Stimulated activated CD8-positive, alpha-beta memory T cell treated with anti-CD3 and anti-CD28 coated beads, Interleukin-15, amount 100 ng/mL, for 24 hours (primary cell): ENCODE results near the gene CLC.
"Not testable (repeated sequence)": the region's sequence is repeated elsewhere in the genome, so short reads cannot be mapped to it uniquely, and the experiment has no call there.

ENCODE experiments used
- DNase-seq: peaks from one replicate; pipeline ENCODE4 v3.0.0-alpha.2; 2020; ENCODE audit warnings: low read depth

Gene CLC

GRCh38 chr19:39728040-39728439 is 9.8 kb downstream of the CLC start:
- no peak for DNase-seq

DNA sequence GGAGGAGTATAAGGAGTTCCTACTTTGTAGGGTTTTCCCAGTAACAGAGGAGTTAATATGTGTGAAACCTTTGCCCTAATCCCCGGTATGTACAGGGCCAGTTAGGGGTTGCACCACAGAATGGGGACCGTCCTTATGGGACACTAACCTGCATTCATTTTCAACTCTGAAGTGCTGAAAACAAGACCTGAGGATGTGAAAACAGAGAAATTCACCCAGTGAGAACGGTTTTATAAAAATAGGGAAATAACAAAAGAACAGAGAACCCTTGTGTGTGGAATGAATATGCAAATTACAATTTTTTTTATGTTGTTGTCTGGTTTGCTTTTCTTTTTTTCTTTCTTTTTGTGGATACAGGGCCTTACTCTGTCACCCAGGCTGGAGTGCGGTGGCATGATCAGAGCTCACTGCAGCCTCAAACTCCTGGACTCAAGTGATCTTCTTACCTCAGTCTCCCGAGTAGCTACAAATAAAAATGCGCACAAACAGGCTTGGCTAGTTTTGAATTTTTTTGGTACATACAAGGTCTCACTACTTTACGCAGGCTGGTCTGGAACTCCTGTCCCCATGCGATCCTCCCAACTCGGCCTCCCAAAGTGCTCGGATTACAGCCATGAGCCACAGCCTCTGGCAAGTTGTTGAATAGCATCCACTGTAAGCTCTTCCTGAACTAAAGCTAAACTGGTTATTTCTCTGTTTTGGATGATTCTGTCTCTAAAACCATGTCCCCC is 10.6 kb downstream of the CLC start:
- no peak for DNase-seq

- no peak for DNase-seq
Observed at GRCh38 chr19:39725995-39726394, 11.8 kb downstream of the CLC start.

DNA sequence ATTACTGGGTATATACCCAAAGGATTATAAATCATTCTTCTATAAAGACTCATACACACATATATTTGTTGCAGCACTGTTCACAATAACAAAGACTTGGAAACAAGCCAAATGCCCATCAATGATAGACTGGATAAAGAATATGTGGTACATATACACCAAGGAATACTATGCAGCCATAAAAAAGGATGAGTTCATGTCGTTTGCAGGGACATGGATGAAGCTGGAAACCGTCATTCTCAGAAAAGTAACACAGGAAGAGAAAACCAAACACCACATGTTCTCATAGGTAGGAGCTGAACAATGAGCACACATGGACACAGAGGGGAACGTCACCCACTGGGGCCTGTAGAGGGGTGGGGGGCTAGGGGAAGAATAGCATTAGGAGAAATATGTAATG is 17.7 kb downstream of the CLC start:
- DNase-seq: not testable (repeated sequence)

GRCh38 chr19:39710333-39710890 is 27.4 kb downstream of the CLC start:
- DNase-seq: no peak

- no peak for DNase-seq
Observed at GRCh38 chr19:39709026-39709872, 28.6 kb downstream of the CLC start.

DNA sequence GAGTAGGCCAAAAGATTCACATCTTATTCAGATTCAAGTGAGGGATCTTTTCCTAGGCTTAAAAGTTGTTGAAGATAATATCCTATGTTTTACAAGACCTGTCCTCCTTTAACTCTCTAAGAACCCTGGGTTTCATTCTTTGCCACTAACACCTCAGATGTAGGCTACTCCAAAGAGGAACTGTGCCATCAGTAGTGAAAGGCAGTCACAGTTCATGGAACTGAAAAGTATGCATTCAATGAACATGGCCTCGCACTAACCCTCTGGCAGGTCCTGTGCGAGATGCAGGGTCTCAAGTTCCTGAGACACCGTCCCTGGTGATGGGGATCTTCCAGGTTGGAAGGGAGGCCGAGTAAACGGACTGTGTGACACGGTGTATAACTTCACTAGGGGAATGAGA is 29.2 kb downstream of the CLC start:
- no peak for DNase-seq

GRCh38 chr19:39705578-39706188 is 32.1 kb downstream of the CLC start:
- DNase-seq: no peak

- no peak for DNase-seq
Observed at GRCh38 chr19:39704181-39705044, 33.4 kb downstream of the CLC start, which contains the start of gene LGALS14. Gene LGALS14 (plus strand): TSS chr19:39704481. CDS start chr19:39704529, 48 bp downstream.

DNA sequence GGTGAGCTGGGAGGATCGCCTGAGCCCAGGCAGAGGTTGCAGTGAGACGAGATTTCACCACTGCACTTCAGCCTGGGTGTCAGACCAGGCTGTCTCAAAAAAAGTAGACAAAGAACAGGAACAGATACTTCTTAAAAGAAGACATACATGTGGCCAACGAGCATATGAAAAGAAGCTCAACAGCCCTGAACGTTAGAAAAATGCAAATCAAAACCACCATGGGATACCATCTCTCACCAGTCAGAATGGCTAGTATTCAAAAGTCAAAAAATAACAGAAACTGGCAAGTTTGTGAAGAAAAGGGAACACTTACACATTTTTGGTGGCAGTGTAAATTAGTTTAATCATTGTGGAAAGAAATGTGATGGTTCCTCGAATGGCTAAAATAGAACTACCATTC is 36.5 kb downstream of the CLC start:
- DNase-seq: no peak

DNA sequence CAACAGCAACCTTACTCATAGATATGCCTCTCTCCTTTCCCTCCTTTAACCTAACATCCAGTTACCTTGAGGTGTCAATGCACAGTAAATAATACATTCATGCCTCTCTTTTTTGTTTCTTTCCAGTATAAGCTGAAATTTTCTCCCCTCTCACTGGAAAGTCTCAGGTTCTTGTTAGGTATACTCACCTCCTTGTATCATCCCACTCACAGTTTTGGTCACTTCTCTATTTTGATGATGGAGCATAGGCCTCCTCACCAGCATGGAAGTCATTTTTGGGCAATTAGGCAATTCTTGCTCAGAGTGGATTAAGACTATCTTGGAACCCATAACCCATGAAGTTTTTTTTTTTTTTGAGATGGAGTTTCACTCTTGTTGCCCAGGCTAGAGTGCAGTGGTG is 39.3 kb downstream of the CLC start:
- no peak for DNase-seq

DNA sequence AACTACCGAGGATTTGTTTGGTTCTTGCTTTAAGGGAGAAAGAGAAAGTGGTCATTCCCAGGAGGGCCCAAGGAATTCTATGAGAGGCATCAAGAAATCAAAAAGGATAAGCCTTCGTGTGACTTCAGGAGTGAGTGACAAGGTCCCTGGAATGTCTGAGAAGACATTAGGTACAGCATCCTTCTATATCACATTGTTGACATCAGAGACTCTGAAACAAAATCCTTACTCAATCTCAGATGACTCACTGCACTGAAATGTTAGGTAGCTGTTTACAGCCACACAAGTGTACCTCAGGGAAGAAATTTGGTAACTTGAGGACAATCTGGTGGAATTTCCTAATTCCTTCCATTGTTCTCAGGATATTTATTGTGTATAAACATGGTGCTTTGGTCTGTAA is 41.4 kb downstream of the CLC start:
- DNase-seq: no peak

DNA sequence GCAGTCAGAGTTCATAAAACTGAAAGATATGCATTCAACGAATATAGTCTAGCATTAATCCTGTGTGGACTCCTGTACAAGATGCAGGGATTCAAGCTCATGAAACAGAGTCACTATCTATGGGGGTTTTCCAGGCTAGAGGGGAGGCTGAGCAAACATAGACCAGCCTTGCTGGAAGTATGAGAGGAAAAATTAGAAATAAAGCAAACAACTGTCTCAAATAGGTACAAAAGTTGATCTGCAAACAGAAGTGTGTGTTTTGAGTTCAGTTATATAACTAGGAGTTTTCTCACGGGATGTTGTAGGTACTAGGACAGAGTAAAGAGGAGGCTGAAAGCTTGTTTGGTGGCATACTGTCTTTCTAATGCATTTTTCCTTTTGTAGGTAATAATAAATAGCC is 42.1 kb downstream of the CLC start:
- no peak for DNase-seq

- DNase-seq: no peak
Observed at GRCh38 chr19:39692822-39693221, 45.0 kb downstream of the CLC start.

GRCh38 chr19:39692166-39692565 is 45.7 kb downstream of the CLC start:
- no peak for DNase-seq

DNA sequence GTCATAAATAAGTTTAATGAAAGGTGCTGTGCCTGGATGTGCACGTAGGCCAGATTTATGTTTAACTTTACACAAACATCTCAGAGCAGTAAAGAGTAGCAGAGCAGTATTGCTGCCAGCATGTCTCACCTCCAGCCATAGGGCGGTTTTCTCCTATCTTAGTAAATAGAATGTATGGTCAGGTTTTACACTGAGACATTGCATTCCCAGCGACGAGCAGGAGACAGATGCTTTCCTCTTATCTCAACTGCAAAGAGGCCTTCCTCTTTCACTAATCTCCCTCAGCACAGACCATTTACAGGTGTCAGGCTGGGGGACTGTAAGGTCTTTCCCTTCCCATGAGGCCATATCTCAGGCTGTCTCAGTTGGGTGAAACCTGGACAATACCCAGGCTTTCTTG is 49.2 kb downstream of the CLC start:
- DNase-seq: not testable (repeated sequence)

GRCh38 chr19:39686739-39687138 is 51.1 kb downstream of the CLC start:
- no peak for DNase-seq

GRCh38 chr19:39684267-39684666 is 53.6 kb downstream of the CLC start:
- no peak for DNase-seq

GRCh38 chr19:39681416-39681815 is 56.4 kb downstream of the CLC start:
- no peak for DNase-seq
